ENCODE data around the gene SEPTIN1. TPM values are rescaled to one million over a fixed set of nuclear protein-coding genes. Genes with fewer than 3 reads are reported as not detected.

Gene SEPTIN1
- total RNA-seq, 1 donor from 2014 or later: 0.38 TPM

DNA sequence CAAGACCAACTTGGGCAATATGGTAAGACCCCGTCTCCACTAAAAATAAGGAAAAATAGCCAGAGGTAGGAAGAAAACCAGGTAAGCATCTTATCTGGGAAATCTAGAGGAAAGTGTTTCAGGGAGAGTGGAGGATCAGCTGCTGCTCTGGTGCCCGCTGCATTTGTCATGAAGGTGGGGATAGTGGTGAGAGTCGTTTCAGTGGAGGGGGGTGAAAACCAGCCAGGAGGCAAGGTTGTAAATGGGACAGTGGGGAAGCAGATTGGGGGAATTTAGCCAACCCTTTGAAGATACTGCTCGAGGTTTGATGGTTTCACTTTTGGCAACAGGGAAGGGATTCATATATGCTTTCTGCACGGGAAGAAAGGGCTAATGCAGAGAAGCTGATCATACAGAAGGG is 38.6 kb upstream of the SEPTIN1 start:
- Histone ChIP-seq H3K4me3 (ENCODE audit: low read depth, low read length) (no peak overlapping the region), H3K36me3 (ENCODE audit: control insufficient read depth, insufficient read depth, low read length) (no peaks in the 10 kb centered on the region), H3K27me3 (ENCODE audit: control insufficient read depth, insufficient read depth, low read length) (no peaks in the 10 kb centered on the region)
- no peak for DNase-seq (ENCODE audit: low read depth)
- TF ChIP-seq, protein P1, sequence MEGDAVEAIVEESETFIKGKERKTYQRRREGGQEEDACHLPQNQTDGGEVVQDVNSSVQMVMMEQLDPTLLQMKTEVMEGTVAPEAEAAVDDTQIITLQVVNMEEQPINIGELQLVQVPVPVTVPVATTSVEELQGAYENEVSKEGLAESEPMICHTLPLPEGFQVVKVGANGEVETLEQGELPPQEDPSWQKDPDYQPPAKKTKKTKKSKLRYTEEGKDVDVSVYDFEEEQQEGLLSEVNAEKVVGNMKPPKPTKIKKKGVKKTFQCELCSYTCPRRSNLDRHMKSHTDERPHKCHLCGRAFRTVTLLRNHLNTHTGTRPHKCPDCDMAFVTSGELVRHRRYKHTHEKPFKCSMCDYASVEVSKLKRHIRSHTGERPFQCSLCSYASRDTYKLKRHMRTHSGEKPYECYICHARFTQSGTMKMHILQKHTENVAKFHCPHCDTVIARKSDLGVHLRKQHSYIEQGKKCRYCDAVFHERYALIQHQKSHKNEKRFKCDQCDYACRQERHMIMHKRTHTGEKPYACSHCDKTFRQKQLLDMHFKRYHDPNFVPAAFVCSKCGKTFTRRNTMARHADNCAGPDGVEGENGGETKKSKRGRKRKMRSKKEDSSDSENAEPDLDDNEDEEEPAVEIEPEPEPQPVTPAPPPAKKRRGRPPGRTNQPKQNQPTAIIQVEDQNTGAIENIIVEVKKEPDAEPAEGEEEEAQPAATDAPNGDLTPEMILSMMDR (IDR thresholded peaks at IDR 0.05; ENCODE audit: insufficient read depth, low read length, poor library complexity, severe bottlenecking): no peak

DNA sequence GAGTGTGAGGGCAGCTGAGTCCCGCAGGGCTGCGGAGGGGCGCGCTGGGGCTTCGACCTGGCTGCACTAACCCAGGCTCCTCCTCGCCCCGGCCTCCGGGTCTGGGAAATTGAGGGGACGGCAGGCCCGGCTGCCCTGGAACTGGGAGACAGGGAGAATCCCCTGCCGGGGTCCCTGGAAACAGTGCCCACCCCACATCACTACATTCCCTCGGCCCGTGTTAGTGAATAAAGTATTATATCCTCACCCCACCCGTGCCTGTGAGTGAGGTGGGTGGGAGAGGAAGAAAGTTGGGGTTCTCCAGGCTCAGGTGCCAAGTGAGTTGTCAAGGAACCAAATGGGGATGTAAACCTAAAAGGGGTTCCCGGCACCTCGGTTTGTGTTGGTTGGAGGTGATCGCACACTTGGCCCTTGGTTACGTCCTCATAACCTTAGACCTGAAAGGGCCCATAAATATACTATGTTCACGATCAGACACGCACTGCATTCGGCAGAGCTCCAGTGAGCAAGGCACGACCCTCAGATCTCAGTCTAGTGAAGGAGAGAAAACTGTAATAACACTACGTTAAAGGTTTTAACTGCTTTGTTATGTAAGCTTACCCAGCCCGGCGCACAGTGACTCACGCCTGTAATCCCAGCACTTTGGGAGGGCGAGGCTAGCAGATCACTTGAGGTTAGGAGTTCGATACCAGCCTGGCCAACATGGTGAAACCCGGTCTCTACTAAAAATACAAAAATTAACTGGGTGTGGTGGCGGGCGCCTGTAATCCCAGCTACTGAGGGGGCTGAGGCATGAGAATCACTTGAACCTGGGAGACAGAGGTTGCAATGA is 36.2 kb upstream of the SEPTIN1 start:
- H3K4me3 ChIP-seq (ENCODE audit: low read depth, low read length): peak overlapping the region; percentile 45
- no peaks in the 10 kb centered on the region for H3K36me3 ChIP-seq (ENCODE audit: control insufficient read depth, insufficient read depth, low read length)
- DNase-seq (ENCODE audit: low read depth): no peak
- TF ChIP-seq, protein P1 (IDR thresholded peaks at IDR 0.05; ENCODE audit: insufficient read depth, low read length, poor library complexity, severe bottlenecking): no peak
- H3K27me3 ChIP-seq (ENCODE audit: control insufficient read depth, insufficient read depth, low read length): no peaks in the 10 kb centered on the region

- peak; percentile 60 for DNase-seq (ENCODE audit: low read depth)
- TF ChIP-seq, protein P1 (IDR thresholded peaks at IDR 0.05; ENCODE audit: insufficient read depth, low read length, poor library complexity, severe bottlenecking): peak; percentile 11
- no peaks in the 10 kb centered on the region for H3K36me3 ChIP-seq (ENCODE audit: control insufficient read depth, insufficient read depth, low read length)
- peak overlapping the region; percentile 45 for H3K4me3 ChIP-seq (ENCODE audit: low read depth, low read length)
- no peaks in the 10 kb centered on the region for H3K27me3 ChIP-seq (ENCODE audit: control insufficient read depth, insufficient read depth, low read length)
Observed at GRCh38 chr16:30417529-30418349, 35.4 kb upstream of the SEPTIN1 start.

GRCh38 chr16:30416624-30417528 is 34.5 kb upstream of the SEPTIN1 start:
- no peaks in the 10 kb centered on the region for H3K36me3 ChIP-seq (ENCODE audit: control insufficient read depth, insufficient read depth, low read length)
- DNase-seq (ENCODE audit: low read depth): no peak
- peak overlapping the region; percentile 45 for H3K4me3 ChIP-seq (ENCODE audit: low read depth, low read length)
- no peaks in the 10 kb centered on the region for H3K27me3 ChIP-seq (ENCODE audit: control insufficient read depth, insufficient read depth, low read length)
- TF ChIP-seq, protein P1 (IDR thresholded peaks at IDR 0.05; ENCODE audit: insufficient read depth, low read length, poor library complexity, severe bottlenecking): no peak

DNA sequence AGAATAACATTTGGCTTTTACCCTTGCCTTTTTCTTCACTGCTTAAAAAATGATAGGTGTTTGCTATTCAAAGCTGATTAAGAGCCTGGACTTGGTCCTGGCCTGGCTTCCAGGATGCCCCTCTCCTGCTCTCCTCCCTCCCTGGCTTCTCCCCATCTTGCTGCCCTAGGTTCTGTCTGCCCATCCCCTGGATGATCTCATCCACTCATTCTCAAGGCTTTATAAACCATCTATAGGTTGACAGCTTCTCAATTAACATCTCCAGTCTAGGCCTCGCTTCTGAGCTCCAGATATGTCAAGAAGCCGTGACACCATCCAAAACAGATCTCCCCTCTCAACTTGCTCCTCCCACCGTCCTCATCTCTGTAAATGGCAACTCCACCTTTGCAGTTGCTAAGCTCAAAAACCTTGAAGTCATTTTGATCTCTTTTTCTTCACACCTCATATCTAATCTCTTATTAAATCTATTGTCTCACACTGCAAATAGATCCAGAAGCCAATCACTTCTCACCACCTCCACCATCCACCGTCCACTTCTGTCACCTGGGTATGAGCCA is 33.8 kb upstream of the SEPTIN1 start:
- DNase-seq (ENCODE audit: low read depth): no peak
- Histone ChIP-seq H3K36me3 (ENCODE audit: control insufficient read depth, insufficient read depth, low read length) (peaks cover 2% of the 10 kb centered on the region), H3K27me3 (ENCODE audit: control insufficient read depth, insufficient read depth, low read length) (no peaks in the 10 kb centered on the region), H3K4me3 (ENCODE audit: low read depth, low read length) (no peak overlapping the region)
- TF ChIP-seq, protein P1 (IDR thresholded peaks at IDR 0.05; ENCODE audit: insufficient read depth, low read length, poor library complexity, severe bottlenecking): no peak
